NOMO-1 (cell line): ENCODE measurements around the gene MYLK4.

Source experiments
- DNase-seq, 2 experiments: peaks; one replicate each; lab custom pipeline; 2025; ENCODE audit not compliant: unreplicated experiment in 2 of 2; lab: John Stamatoyannopoulos, UW

Gene MYLK4

GRCh38 chr6:2665146-2666070 lies 85.3 kb downstream of the MYLK4 start:
- DNase-seq: no peak

GRCh38 chr6:2663123-2663522 lies 87.6 kb downstream of the MYLK4 start:
- DNase-seq: peak; percentile 48 to 72

GRCh38 chr6:2661651-2662050 lies 89.1 kb downstream of the MYLK4 start:
- DNase-seq: no peak

- DNase-seq: no peak
Measured at GRCh38 chr6:2659882-2660281, 90.8 kb downstream of the MYLK4 start.

DNA sequence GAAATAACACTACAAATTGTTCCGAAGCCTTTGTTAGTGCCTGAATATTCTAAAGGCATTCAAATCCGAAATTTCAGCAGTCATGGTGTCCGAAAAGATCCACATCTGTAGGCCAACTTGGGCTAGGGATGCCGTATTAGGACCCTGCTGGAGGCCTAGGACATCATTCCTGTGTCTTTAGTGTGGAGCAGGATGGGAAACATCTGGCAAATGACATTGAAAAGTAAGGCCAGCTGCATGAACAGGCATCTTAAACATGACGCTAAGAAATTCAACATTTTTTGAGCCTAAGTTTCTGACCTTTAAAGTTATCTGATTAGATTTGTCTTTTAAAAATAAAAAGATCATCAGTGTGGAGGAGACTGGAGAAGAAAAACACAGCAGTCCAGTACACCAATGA lies 91.3 kb downstream of the MYLK4 start:
- DNase-seq: no peak

DNA sequence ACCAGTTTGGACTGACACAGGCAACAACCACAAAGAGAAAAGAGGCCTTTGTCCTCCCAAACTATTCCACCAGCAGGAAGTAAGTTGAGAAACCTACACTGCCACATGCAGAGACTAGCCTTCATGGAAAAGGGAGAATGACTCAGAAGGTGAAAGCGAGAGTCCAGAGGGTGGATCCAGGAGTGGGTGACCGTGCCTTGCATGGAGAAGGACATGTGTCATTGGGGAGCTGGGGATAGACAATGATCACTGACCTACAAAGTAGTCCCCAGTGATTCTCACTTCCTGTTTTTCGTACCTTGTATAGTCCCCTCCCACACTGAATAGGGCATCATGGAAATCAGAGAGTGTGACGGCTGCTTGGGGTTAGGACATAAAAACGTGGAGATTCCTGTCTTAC lies 91.9 kb downstream of the MYLK4 start:
- DNase-seq: peak; percentile 29 to 69

GRCh38 chr6:2656460-2657079 lies 94.2 kb downstream of the MYLK4 start:
- DNase-seq: peak in 1 of 2 experiments; percentile 6

DNA sequence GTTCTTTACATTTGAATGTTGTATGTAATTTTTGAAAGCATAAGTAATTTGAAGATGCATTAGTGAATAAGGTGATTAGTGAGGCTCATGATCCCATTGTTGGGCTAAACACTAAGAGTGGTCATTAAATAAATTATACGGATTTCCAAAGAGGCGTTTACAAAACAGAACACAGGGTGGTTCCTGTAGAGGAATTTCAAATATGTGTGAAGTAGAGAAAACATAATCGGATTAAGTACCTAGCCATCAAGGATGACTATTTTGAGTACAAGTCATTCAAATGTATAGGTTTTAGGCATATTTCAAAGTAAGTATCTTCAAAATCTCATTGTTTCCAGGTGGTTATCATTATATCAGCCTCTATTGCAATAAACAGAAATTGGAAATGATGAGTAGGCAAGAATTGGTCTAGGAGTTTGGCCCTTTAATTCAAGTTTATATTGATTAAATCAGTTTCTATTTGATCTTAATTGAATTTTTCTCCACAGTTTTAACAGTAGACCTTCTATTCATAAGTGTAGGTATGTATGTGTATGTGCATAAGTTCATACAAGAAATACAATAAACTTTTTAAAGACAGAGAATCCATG lies 94.8 kb downstream of the MYLK4 start:
- DNase-seq: no peak

DNA sequence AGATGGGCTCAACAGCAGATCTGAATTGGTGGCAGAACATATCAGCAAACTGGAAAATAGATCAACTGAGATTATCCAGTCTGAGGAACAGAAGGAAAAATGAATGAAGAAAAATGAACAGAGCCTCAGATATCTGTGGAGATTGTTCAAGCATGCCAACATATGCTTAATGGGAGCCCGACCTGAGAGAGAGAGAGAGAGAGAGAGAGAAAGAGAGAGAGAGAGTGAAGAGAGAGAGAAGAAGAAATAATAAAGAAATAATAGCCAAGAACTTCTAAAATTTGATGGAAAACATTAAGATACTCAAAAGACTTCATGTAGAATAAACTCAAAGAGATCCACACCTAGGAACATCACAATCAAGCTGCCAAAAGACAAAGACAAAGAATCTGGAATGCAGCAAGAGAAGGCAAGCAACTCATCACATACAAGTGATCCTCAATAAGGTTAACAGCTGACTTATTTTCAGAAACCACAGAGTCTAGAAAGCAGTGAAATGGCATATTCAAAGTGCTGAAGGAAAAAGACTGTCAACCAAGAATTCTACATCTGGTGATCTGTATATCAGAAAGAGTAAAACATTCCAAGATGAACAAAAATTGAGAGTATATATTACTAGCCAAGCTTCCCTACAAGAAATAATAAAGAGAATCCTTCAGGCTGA lies 97.2 kb downstream of the MYLK4 start:
- DNase-seq: no peak

- peak in 1 of 2 experiments; percentile 84 for DNase-seq
Measured at GRCh38 chr6:2652611-2653010, 98.1 kb downstream of the MYLK4 start.

DNA sequence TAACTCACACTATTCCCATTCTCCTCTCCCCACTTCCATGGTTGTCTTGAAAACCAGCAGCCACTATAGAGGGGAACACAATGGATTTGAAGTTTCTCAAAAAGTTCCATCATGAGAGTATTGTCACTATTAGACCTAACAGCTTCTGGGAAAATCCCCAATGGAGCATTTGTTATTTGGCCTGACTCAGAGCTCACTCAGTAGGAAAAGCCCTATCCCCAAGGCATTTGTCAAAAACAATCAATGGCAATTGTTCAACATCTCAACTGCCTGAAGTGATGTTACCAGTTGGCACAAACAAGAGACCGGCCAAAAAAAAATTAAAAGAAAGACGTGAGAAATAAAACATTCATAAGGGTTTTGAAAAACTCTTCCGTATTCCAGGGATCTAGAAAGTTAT lies 98.8 kb downstream of the MYLK4 start:
- no peak for DNase-seq

DNA sequence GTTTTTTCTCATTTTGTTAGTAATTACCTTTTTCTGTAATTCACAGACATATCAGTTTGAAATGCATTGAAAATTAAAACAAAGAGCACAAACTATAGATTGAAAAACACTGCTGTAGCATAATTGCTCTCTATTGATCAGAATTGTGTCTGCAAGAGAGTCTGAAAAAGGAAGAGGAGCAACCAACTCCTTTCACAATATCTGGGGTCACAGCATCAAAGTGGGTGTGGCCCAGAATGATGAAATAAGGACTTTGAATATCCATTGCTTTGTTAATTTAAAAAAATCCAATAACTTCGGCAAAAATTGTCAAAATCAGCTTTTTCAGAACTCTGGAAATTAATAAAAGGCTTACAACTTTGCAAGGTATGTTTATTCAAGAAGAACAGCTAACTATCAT lies 99.2 kb downstream of the MYLK4 start:
- peak; percentile 74 to 91 for DNase-seq

GRCh38 chr6:2646346-2646745 lies 104.4 kb downstream of the MYLK4 start:
- DNase-seq: no peak

- no peak for DNase-seq
Measured at GRCh38 chr6:2643935-2644539, 106.7 kb downstream of the MYLK4 start.

DNA sequence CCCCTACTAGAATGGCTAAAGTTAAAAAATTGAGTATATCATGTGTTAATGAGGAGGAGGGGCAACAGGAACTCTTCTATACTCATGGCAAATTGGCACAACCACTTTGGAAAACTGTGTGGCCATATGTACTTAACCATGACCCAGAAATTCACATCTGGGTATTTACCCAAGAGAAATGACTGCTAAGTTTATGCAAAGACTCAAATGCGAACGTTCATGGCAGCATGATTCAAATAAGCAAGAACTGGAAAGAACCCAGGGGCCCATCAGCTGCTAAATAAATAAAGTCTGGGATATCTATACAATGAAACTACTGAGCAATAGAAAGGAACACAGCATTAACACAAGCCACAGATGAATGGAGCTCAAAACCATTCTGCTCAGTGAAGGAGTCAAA lies 107.6 kb downstream of the MYLK4 start:
- DNase-seq: no peak

DNA sequence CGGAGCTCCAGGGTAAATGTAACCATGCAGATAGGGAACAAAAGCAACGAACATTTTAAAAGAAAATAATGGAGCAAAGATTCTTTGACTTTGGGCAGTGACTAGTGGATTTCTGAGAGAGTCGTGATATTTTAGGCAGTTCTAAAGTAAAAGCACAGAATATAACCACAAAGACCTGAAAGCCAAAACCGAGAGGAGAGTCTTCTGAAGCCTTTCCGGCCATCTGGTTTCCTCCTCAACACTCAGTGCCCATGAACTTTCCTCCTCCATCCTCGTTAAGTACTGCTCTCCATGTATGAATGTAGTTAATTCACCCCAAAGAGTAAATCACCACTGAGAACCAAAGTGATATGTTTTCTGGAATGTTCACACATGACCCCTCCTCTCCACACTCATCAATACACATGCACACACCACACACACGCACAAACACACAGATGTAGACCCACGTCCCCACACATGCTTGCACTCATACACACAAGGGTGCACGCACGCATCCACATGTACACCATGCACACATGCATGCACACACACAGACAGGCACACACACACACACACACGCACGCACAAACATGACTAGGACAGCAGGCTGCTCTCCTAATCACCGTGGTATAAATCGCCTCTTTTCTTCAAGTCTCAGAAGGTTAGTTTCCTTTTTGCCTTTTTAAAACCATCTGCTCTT lies 109.5 kb downstream of the MYLK4 start:
- no peak for DNase-seq

DNA sequence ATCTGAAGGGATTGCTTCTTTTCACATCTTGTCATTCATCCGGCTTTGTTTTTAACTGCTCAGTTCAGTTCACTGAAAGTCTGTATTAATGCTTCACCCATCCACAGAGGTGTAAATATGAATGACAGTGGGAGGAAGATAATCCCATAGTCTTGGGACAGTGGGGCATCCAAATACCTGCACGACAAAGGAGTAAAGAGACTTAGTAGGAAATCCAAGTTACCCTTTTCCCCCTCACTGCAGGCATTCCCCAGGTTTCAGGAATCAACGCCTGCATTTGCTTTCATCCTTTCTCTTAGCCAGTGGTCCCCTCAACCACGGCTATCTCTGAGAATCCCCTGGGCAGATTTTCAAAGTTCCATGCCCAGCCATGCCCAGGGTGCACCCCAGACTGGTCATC lies 110.2 kb downstream of the MYLK4 start:
- DNase-seq: no peak

DNA sequence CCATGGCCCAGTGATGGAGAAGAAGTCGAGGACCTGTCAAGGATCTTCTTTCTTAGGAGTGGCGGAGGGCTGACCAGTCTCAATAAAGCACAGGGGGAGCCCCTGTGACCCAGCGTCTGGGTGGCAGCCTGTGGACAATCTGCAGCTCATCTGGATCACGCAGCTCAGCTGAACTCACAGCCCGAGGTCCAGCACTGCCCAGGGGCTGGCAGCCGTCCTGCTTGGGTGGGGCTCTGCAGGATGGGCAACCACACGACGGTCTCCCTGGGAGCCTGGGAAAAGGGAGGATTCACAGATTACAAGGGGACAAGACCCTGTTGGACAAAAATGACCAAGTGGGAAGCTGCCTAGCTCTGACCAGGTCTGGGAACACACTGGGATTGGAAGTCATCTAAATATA lies 110.8 kb downstream of the MYLK4 start:
- DNase-seq: no peak

GRCh38 chr6:2639167-2639566 lies 111.6 kb downstream of the MYLK4 start:
- DNase-seq: no peak

DNA sequence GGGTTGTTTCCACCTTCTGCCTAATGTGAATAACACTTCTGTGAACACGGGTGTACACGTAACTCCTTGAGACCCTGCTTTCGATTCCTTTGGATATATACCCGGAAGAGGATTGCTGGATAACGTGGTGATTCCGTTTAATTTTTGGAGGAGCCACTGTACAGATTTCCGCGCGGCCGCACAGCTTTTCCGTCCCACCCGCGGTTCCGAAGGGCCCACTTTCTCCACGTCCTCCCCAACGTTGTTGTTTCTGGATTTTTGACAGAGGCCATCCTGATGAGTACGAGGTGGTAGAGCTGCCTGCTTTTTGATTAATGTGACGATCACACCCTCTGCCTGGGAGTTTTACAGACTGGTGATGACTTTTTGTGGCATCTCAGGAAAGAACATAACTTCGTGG lies 114.0 kb downstream of the MYLK4 start:
- DNase-seq: no peak
